Measurements from ENCODE around the gene DGKD. TPM values are rescaled to one million over a fixed set of nuclear protein-coding genes. Genes with fewer than 3 reads are reported as not detected.
"Not testable (repeated sequence)": the region's sequence is repeated elsewhere in the genome, so short reads cannot be mapped to it uniquely, and the experiment has no call there.

DGKD gene
- total and polyA plus RNA-seq, 7 donors = 59.4 to 365 (median 173) TPM

GRCh38 chr2:233389601-233390125, 35.4 kb downstream of the DGKD start:
- Histone ChIP-seq H3K27ac (no peak overlapping the region), H3K27me3 (ENCODE audit: insufficient read depth in 3 of 3, low read length in 2 of 3) (no peaks in the 10 kb centered on the region), H3K4me1 (peaks cover 40% of the 10 kb centered on the region), H3K4me3 (no peak overlapping the region), H3K9me3 (no peaks in the 10 kb centered on the region), H3K36me3 (ENCODE audit: insufficient read depth in 1 of 2, low read depth in 1 of 2) (peaks cover 2 to 22% of the 10 kb centered on the region in 2 donors)
- ATAC-seq (no peak), DNase-seq (no peak)
- WGBS, 3 donors = 87 to 93% (median 91%) methylated on average over 8 of the region's 8 CpGs
- intact Hi-C loops (cut with DNase I) = no loop called here
- TF ChIP-seq, protein P1, sequence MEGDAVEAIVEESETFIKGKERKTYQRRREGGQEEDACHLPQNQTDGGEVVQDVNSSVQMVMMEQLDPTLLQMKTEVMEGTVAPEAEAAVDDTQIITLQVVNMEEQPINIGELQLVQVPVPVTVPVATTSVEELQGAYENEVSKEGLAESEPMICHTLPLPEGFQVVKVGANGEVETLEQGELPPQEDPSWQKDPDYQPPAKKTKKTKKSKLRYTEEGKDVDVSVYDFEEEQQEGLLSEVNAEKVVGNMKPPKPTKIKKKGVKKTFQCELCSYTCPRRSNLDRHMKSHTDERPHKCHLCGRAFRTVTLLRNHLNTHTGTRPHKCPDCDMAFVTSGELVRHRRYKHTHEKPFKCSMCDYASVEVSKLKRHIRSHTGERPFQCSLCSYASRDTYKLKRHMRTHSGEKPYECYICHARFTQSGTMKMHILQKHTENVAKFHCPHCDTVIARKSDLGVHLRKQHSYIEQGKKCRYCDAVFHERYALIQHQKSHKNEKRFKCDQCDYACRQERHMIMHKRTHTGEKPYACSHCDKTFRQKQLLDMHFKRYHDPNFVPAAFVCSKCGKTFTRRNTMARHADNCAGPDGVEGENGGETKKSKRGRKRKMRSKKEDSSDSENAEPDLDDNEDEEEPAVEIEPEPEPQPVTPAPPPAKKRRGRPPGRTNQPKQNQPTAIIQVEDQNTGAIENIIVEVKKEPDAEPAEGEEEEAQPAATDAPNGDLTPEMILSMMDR (IDR thresholded peaks at IDR 0.05) = no peak

DNA sequence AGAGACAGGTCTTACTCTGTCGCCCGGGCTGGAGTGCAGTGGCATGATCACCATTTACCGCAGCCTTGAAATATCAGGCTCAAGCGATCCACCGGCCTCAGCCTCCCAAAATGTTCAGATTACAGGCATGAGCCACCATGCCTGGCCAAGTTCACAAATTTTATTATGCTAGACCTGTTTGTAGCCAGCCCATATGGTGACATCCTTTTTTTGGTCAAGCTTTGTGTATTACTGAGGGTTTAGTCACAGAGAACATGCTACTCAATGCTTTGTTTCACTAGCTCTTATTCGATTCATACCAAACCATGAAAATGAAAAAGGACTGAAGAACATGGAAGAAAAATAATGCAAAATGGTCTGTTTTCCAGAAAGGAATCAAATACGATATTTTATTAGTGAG, 41.4 kb downstream of the DGKD start:
- Histone ChIP-seq H3K4me3 (no peak overlapping the region), H3K4me1 (no peaks in the 10 kb centered on the region), H3K36me3 (ENCODE audit: insufficient read depth in 1 of 2, low read depth in 1 of 2) (peaks cover 0 to 20% of the 10 kb centered on the region in 2 donors), H3K27ac (no peak overlapping the region), H3K9me3 (no peaks in the 10 kb centered on the region), H3K27me3 (ENCODE audit: insufficient read depth in 3 of 3, low read length in 2 of 3) (no peaks in the 10 kb centered on the region)
- no peak for ATAC-seq
- TF ChIP-seq, protein P1 (IDR thresholded peaks at IDR 0.05) = no peak
- 91 to 99% (median 97%) methylated on average over 7 of the region's 7 CpGs for WGBS, 3 donors
- intact Hi-C loops (cut with DNase I) = no loop called here
- DNase-seq = no peak

DNA sequence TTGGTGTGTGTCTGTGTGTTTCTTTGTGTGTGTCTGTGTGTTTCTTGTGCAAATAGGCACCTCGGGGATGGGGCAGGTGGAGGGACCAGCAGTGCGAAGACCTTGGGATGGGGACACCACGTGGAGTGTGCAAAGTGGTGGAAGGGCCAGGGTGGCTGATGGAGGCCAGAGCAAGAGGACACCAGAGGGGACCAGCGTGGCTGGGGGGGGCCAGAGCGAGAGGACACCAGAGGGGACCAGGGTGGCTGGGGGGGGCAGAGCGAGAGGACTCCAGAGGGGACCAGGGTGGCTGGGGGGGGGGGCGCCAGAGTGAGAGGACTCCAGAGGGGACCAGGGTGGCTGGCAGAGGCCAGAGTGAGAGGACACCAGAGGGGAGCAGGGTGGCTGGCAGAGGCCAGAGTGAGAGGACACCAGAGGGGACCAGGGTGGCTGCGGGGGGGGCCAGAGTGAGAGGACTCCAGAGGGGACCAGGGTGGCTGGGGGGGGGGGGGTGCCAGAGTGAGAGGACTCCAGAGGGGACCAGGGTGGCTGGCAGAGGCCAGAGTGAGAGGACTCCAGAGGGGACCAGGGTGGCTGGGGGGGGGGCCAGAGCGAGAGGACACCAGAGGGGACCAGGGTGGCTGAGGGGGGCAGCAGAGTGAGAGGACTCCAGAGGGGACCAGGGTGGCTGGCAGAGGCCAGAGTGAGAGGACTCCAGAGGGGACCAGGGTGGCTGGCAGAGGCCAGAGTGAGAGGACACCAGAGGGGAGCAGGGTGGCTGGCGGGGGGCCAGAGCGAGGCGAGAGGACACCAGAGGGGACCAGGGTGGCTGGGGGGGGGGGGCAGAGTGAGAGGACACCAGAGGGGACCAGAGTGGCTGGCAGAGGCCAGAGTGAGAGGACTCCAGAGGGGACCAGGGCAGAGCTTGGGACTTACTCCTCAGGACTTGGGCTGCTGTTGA, 42.7 kb downstream of the DGKD start:
- H3K4me3 ChIP-seq; H3K27me3 ChIP-seq (ENCODE audit: insufficient read depth in 3 of 3, low read length in 2 of 3); DNase-seq; H3K4me1 ChIP-seq; ATAC-seq; H3K27ac ChIP-seq; intact Hi-C loops (cut with DNase I); H3K9me3 ChIP-seq: not testable (repeated sequence)
- peaks cover 0 to 11% of the 10 kb centered on the region in 2 donors for H3K36me3 ChIP-seq (ENCODE audit: insufficient read depth in 1 of 2, low read depth in 1 of 2)
- 94 to 96% (median 95%) methylated on average over 12 of the region's 12 CpGs for WGBS, 3 donors

DNA sequence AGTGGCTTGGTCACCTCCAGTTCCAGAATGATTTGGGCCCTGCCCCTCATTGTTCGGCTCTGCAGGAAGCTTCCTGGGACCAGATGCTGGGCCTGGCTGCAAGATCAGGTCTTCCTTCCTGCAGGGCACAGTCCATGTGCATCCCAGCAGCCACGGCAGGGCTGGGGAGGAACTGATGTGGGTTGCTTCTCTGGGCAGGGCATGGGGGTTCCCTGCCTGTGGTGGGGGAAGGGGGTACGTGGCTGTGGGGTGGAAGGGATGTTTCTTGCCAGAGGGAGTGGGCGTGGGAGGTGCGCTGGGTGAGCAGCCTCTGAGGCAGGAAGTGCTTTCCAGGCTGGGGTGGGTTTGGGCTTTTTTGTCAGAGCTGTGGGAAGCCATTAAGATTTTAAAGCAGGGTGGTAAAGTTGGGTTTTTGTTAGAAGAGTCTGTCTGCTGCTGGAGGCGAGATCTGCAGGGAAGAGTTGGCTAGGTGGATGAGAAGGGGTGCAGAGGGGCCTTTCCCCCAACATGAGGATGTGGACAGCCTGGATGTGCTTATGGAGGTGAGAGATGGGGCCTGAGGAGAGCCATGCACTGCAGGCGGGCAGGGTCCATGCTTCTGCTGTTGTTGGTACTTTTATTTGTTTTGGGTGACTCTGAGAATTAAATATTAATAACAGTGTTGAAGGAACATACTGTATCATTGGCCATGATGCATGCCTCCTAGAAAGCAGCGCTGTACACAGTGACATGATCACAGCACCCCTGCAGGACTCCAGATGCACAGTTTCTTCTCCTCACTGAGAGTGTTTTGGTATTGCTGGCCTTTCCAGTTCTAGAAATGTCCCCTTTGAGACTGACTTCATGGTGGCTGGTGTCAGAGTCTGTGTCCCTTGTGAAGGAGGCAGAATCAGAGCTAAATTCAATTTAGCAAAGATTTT, 45.3 kb downstream of the DGKD start:
- Histone ChIP-seq H3K9me3 (no peaks in the 10 kb centered on the region), H3K36me3 (ENCODE audit: insufficient read depth in 1 of 2, low read depth in 1 of 2) (peaks cover 0 to 9% of the 10 kb centered on the region in 2 donors), H3K27ac (no peak overlapping the region), H3K27me3 (ENCODE audit: insufficient read depth in 3 of 3, low read length in 2 of 3) (no peaks in the 10 kb centered on the region), H3K4me3 (no peak overlapping the region), H3K4me1 (no peaks in the 10 kb centered on the region)
- ATAC-seq (no peak), DNase-seq (no peak)
- TF ChIP-seq, protein P1 (IDR thresholded peaks at IDR 0.05) = no peak
- 77 to 84% (median 81%) methylated on average over 8 of the region's 8 CpGs for WGBS, 3 donors
- intact Hi-C loops (cut with DNase I) = no loop called here
